Endodermal cell (in vitro differentiated cells): ENCODE measurements around the gene SLC7A9. TPM values are rescaled to one million over a fixed set of nuclear protein-coding genes. Genes with fewer than 3 reads are reported as not detected.
A peak's percentile ranks its signal among the peaks of the same experiment; 100 is the strongest.

Experiments
- DNase-seq: peaks from one replicate; pipeline ENCODE4 v3.0.0-alpha.2; 2017
- H3K27ac ChIP-seq: 2 replicates; pipeline ENCODE4 v1.5.1; 2013; ENCODE audit warnings: mild to moderate bottlenecking, low read depth, low read length, moderate library complexity
- H3K27me3 ChIP-seq: 2 replicates; pipeline ENCODE4 v1.6.1; 2013; ENCODE audit warnings: mild to moderate bottlenecking, low read length, moderate library complexity; ENCODE audit not compliant: insufficient read depth, control insufficient read depth, poor library complexity, severe bottlenecking
- H3K36me3 ChIP-seq: 2 replicates; pipeline ENCODE4 v1.7.0; 2013; ENCODE audit warnings: mild to moderate bottlenecking, low read length, moderate library complexity; ENCODE audit not compliant: control insufficient read depth, insufficient read depth
- H3K4me1 ChIP-seq: one replicate; pipeline ENCODE4 v1.7.0; 2013; ENCODE audit warnings: low read length; ENCODE audit not compliant: control insufficient read depth, insufficient read depth
- H3K4me3 ChIP-seq: 2 replicates; pipeline ENCODE4 v1.5.1; 2013; ENCODE audit warnings: mild to moderate bottlenecking, low read length, moderate library complexity
- H3K9ac ChIP-seq: 2 replicates; pipeline ENCODE4 v1.6.1; 2013; ENCODE audit warnings: mild to moderate bottlenecking, low read length, moderate library complexity; ENCODE audit not compliant: poor library complexity, severe bottlenecking; ENCODE audit errors: extremely low read depth
- H3K9me3 ChIP-seq: 2 replicates; pipeline ENCODE4 v1.6.1; 2013; ENCODE audit warnings: mild to moderate bottlenecking, low read length, moderate library complexity; ENCODE audit not compliant: control insufficient read depth
- H3K27ac Mint-ChIP-seq: 2 replicates; pipeline ENCODE4 v1.8.0; 2020; ENCODE audit warnings: mixed read lengths
- H3K27me3 Mint-ChIP-seq: 2 replicates; pipeline ENCODE4 v1.8.0; 2021; ENCODE audit warnings: mild to moderate bottlenecking, mixed read lengths; ENCODE audit not compliant: insufficient read depth
- H3K36me3 Mint-ChIP-seq: 2 replicates; pipeline ENCODE4 v1.8.0; 2020; ENCODE audit warnings: low read depth, mixed read lengths
- H3K4me1 Mint-ChIP-seq: 2 replicates; pipeline ENCODE4 v1.8.0; 2020; ENCODE audit warnings: mixed read lengths
- H3K4me3 Mint-ChIP-seq: 2 replicates; pipeline ENCODE4 v1.8.0; 2020; ENCODE audit warnings: mild to moderate bottlenecking, moderate library complexity, mixed read lengths
- H3K9me3 Mint-ChIP-seq: 2 replicates; pipeline ENCODE4 v1.8.0; 2020; ENCODE audit warnings: mild to moderate bottlenecking, mixed read lengths
- CTCF ChIP-seq: fragments of 200-600 bp; sonication (generic); conservative IDR thresholded peaks from 2 replicates; pipeline ENCODE4 v1.5.0; 2021; ENCODE audit warnings: antibody characterized with exemption, mild to moderate bottlenecking
- WGBS, 2 experiments: methylation state at CpG; one replicate each; pipeline versions ENCODE4 v1.1.5 to v1.1.7; 2013; ENCODE audit warnings: missing lambda C conversion rate in 2 of 2, mixed read lengths in 1 of 2; ENCODE audit not compliant: insufficient coverage in 1 of 2, insufficient read length in 1 of 2; 5-methylcytosine and 5-hydroxymethylcytosine counted together
- total RNA-seq, 2 donors: library from RNA; stranded (reverse); fragmentation: NEBNext Ultra II Directional in 1 of 2; extraction: Animal tissue kit (Norgen Biotek cat#: 25700) in 1 of 2; gene quantifications; 2 replicates in 1 of 2; 3 replicates in 1 of 2; pipeline ENCODE4 v1.2.1, GENCODE V29; 2021

SLC7A9 gene
- total RNA-seq, 2 donors from 2014 or later: 0.18 TPM; not detected in 1

GRCh38 chr19:32873247-32873959, 3.8 kb upstream of the SLC7A9 start:
- WGBS, 2 experiments: 89 to 93% methylated on average over 16 to 18 of the region's 18 CpGs
- Mint-ChIP-seq H3K4me1 (peaks cover 8% of the 10 kb centered on the region), H3K27ac (no peak overlapping the region), H3K4me3 (no peak overlapping the region), H3K9me3 (no peaks in the 10 kb centered on the region), H3K36me3 (peaks cover 5% of the 10 kb centered on the region), H3K27me3 (no peaks in the 10 kb centered on the region)
- Histone ChIP-seq H3K36me3 (peaks cover 4% of the 10 kb centered on the region), H3K27ac (no peak overlapping the region), H3K4me3 (no peak overlapping the region), H3K9me3 (no peaks in the 10 kb centered on the region), H3K9ac (no peak overlapping the region), H3K4me1 (no peaks in the 10 kb centered on the region), H3K27me3 (no peaks in the 10 kb centered on the region)
- no peak for DNase-seq
- TF ChIP-seq CTCF: no peak

GRCh38 chr19:32872391-32872790, 2.8 kb upstream of the SLC7A9 start:
- no peak for DNase-seq
- Histone ChIP-seq H3K9ac (no peak overlapping the region), H3K36me3 (no peaks in the 10 kb centered on the region), H3K27me3 (no peaks in the 10 kb centered on the region), H3K4me3 (no peak overlapping the region), H3K27ac (no peak overlapping the region), H3K4me1 (no peaks in the 10 kb centered on the region), H3K9me3 (no peaks in the 10 kb centered on the region)
- Mint-ChIP-seq H3K27ac (no peak overlapping the region), H3K9me3 (no peaks in the 10 kb centered on the region), H3K27me3 (no peaks in the 10 kb centered on the region), H3K4me1 (peaks cover 8% of the 10 kb centered on the region), H3K4me3 (no peak overlapping the region), H3K36me3 (no peaks in the 10 kb centered on the region)
- no peak for TF ChIP-seq CTCF
- 94% methylated on average over 3 of the region's 3 CpGs; no CpG with 5 or more reads in 1 of the 2 experiments for WGBS, 2 experiments

- Histone ChIP-seq H3K4me1 (no peaks in the 10 kb centered on the region), H3K27ac (no peak overlapping the region), H3K9ac (no peak overlapping the region), H3K36me3 (no peaks in the 10 kb centered on the region), H3K27me3 (no peaks in the 10 kb centered on the region), H3K9me3 (no peaks in the 10 kb centered on the region), H3K4me3 (no peak overlapping the region)
- TF ChIP-seq CTCF: peak; percentile 13
- no peak overlapping the region for H3K27ac Mint-ChIP-seq
- H3K27me3 Mint-ChIP-seq: no peaks in the 10 kb centered on the region
- no peak for DNase-seq
- no peaks in the 10 kb centered on the region for H3K36me3 Mint-ChIP-seq
- WGBS, 2 experiments: 91 to 92% methylated on average over 7 to 12 of the region's 12 CpGs
- H3K9me3 Mint-ChIP-seq: no peaks in the 10 kb centered on the region
- H3K4me1 Mint-ChIP-seq: peaks cover 8% of the 10 kb centered on the region
- no peak overlapping the region for H3K4me3 Mint-ChIP-seq
Observed at GRCh38 chr19:32870981-32871451, 1.4 kb upstream of the SLC7A9 start.
